Activated naive CD4-positive, alpha-beta T cell treated with anti-CD3 and anti-CD28 coated beads, Interleukin-2, amount 50 U/mL, for 24 hours (primary cell): ENCODE results near the gene HOXA3.
A peak's percentile ranks its signal among the peaks of the same experiment; 100 is the strongest.

Source experiments
- H3K27ac Mint-ChIP-seq: one replicate; pipeline ENCODE4 v1.8.0; 2021; ENCODE audit warnings: mild to moderate bottlenecking, mixed read lengths
- H3K27me3 Mint-ChIP-seq: one replicate; pipeline ENCODE4 v1.8.0; 2021; ENCODE audit warnings: mixed read lengths
- H3K36me3 Mint-ChIP-seq: one replicate; pipeline ENCODE4 v1.8.0; 2021; ENCODE audit warnings: mixed read lengths
- H3K4me1 Mint-ChIP-seq: one replicate; pipeline ENCODE4 v1.8.0; 2021; ENCODE audit warnings: mixed read lengths
- H3K4me3 Mint-ChIP-seq: one replicate; pipeline ENCODE4 v1.8.0; 2021; ENCODE audit warnings: mild to moderate bottlenecking, mixed read lengths
- H3K9me3 Mint-ChIP-seq: one replicate; pipeline ENCODE4 v1.8.0; 2021; ENCODE audit warnings: mixed read lengths

Gene HOXA3

GRCh38 chr7:27157702-27158431, 5.5 kb upstream of the HOXA3 start:
- H3K36me3 Mint-ChIP-seq, result peaks cover 3% of the 10 kb centered on the region
- H3K4me3 Mint-ChIP-seq, result no peak overlapping the region
- H3K27ac Mint-ChIP-seq, result peak overlapping the region; percentile 61
- H3K4me1 Mint-ChIP-seq, result peaks cover 50% of the 10 kb centered on the region
- peaks cover 66% of the 10 kb centered on the region for H3K27me3 Mint-ChIP-seq
- H3K9me3 Mint-ChIP-seq, result no peaks in the 10 kb centered on the region

DNA sequence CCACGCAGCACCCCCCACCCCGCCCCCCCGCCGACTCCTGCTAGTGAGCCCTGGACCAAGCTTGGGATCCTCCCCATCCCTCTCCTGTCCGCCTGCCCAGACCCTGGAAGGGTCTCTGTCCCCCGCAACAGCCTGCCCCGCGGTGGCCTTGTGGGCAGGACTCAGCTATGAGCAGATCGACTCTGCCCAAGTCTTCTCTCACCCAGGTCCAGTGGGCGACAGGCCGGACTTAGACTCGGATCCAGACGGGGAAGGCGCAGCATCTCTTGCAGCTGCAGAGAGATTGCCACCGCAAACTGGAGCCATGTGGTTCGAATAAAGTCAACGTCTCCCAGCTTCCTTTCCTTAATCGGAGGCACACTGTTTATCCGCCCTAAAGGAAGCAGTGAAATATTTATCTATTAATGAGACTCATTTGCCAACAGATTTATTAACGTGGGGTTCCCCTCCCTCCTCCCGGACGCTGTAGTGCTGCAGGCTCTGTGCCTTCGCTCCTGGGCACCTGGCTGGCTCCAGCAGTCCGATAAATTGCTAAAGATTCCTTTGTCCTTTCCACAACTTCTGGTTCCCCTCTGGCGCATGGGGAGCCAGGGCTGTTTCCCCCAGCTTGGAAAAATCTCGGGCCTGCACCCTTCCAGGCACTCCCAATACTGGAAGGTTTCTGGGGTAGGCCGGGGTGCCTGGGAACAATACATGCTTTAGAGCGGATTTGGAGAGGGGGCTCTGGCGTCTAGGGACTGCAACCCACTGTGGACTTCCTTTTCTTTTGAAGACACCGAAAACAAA, 4.7 kb upstream of the HOXA3 start:
- Mint-ChIP-seq H3K36me3 (peaks cover 3% of the 10 kb centered on the region), H3K9me3 (no peaks in the 10 kb centered on the region), H3K27ac (peak overlapping the region; percentile 61), H3K4me3 (no peak overlapping the region), H3K4me1 (peaks cover 50% of the 10 kb centered on the region), H3K27me3 (peaks cover 64% of the 10 kb centered on the region)

GRCh38 chr7:27156508-27156898, 4.1 kb upstream of the HOXA3 start, which contains the start of gene HOXA7:
Gene HOXA7, minus strand, starts transcription at chr7:27156675. Its CDS starts 130 bp downstream, at chr7:27156545.
- H3K9me3 Mint-ChIP-seq, result no peaks in the 10 kb centered on the region
- H3K36me3 Mint-ChIP-seq, result peaks cover 3% of the 10 kb centered on the region
- peak within 1 kb of the TSS; percentile 79 for H3K27ac Mint-ChIP-seq
- peak within 1 kb of the TSS; percentile 70 for H3K4me3 Mint-ChIP-seq
- H3K27me3 Mint-ChIP-seq, result peaks cover 70% of the 10 kb centered on the region
- H3K4me1 Mint-ChIP-seq, result peaks cover 56% of the 10 kb centered on the region

DNA sequence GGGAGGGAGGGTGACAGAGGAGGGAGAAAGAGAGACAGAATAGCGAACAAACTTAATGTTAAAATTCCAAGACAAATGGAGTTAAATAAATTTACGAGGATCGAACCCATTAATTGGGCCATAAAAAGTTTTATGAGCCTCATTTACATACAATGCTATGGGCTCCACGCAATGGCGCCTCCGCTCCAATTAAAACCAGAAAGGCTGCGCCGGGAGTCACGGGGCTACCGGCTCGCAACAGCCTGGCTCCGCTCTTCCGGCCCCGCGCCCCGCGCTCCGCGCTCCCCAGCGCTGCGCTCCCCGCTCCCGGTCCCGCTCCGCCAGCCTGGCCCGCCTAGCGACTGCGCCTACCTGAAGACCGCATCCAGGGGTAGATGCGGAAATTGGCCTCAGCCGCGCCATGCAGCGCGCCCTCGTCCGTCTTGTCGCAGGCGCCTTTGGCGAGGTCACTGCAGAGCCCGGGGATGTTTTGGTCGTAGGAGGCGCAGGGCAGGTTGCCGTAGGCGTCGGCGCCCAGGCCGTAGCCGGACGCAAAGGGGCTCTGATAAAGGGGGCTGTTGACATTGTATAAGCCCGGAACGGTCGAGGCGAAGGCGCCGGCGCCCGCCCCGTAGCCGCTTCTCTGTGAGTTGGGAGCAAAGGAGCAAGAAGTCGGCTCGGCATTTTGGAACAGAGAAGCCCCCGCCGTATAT, 3.6 kb upstream of the HOXA3 start:
- H3K4me1 Mint-ChIP-seq, result peaks cover 59% of the 10 kb centered on the region
- H3K4me3 Mint-ChIP-seq, result peak overlapping the region; percentile 70

DNA sequence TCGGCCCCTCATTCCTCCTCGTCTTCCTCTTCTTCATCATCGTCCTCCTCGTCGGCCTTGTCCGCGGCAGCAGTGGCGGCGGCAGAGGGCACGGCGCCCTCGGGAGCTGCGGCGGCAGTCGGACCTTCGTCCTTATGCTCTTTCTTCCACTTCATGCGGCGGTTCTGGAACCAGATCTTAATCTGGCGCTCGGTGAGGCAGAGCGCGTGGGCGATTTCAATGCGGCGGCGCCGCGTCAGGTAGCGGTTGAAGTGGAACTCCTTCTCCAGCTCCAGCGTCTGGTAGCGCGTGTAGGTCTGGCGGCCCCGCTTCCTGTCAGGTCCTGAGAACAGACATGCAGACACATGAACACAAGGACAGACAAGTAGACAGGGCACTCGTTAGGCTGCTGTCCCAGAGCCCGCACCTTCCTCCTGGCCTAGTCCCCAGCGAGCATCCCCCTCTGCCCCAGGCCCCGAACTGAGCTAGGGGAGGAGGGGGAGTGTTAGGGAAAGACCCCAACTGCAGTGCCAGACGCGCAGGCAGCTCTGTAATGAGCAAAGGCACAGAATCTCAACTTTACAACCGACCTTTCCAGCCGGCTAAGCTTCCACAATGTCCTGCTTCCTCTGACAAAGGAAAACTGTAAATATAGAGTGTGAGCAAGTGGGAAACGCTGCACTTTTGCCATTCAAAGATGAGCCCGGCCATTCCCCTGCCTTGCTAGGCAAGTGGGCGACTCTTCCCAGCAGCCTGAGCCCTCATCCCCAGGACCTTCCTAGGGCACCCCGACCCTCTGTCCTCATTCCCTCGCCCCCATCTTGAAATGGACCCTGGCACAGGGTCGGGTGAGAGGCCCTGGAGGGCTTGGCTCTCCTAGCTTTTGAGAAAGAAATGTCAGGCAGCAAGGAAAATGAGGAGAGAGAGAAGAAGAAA, 2.8 kb upstream of the HOXA3 start:
- peak overlapping the region; percentile 79 for H3K27ac Mint-ChIP-seq
- H3K27me3 Mint-ChIP-seq, result peaks cover 75% of the 10 kb centered on the region
- peaks cover 65% of the 10 kb centered on the region for H3K4me1 Mint-ChIP-seq
- no peaks in the 10 kb centered on the region for H3K9me3 Mint-ChIP-seq
- H3K4me3 Mint-ChIP-seq, result peak overlapping the region; percentile 80
- peaks cover 3% of the 10 kb centered on the region for H3K36me3 Mint-ChIP-seq

More for the DNA sequence above, 3.6 kb upstream of the HOXA3 start:
- Mint-ChIP-seq H3K27me3 (peaks cover 71% of the 10 kb centered on the region), H3K9me3 (no peaks in the 10 kb centered on the region), H3K36me3 (peaks cover 3% of the 10 kb centered on the region), H3K27ac (peak overlapping the region; percentile 79)

- Mint-ChIP-seq H3K36me3 (peaks cover 3% of the 10 kb centered on the region), H3K27ac (no peak overlapping the region), H3K4me1 (peaks cover 60% of the 10 kb centered on the region), H3K27me3 (peaks cover 75% of the 10 kb centered on the region), H3K9me3 (no peaks in the 10 kb centered on the region), H3K4me3 (peak overlapping the region; percentile 80)
Observed at GRCh38 chr7:27154369-27154768, 2.0 kb upstream of the HOXA3 start.

- H3K27me3 Mint-ChIP-seq, result peaks cover 71% of the 10 kb centered on the region
- peaks cover 58% of the 10 kb centered on the region for H3K4me1 Mint-ChIP-seq
- peaks cover 3% of the 10 kb centered on the region for H3K36me3 Mint-ChIP-seq
- H3K4me3 Mint-ChIP-seq, result peak overlapping the region; percentile 33
- H3K27ac Mint-ChIP-seq, result peak overlapping the region; percentile 72
- no peaks in the 10 kb centered on the region for H3K9me3 Mint-ChIP-seq
Observed at GRCh38 chr7:27153526-27153925, 1.1 kb upstream of the HOXA3 start.

GRCh38 chr7:27152816-27153442, 546 bp upstream of the HOXA3 start:
- Mint-ChIP-seq H3K27me3 (peaks cover 72% of the 10 kb centered on the region), H3K36me3 (peaks cover 3% of the 10 kb centered on the region), H3K27ac (no peak overlapping the region), H3K4me3 (no peak overlapping the region), H3K4me1 (peaks cover 59% of the 10 kb centered on the region), H3K9me3 (no peaks in the 10 kb centered on the region)

DNA sequence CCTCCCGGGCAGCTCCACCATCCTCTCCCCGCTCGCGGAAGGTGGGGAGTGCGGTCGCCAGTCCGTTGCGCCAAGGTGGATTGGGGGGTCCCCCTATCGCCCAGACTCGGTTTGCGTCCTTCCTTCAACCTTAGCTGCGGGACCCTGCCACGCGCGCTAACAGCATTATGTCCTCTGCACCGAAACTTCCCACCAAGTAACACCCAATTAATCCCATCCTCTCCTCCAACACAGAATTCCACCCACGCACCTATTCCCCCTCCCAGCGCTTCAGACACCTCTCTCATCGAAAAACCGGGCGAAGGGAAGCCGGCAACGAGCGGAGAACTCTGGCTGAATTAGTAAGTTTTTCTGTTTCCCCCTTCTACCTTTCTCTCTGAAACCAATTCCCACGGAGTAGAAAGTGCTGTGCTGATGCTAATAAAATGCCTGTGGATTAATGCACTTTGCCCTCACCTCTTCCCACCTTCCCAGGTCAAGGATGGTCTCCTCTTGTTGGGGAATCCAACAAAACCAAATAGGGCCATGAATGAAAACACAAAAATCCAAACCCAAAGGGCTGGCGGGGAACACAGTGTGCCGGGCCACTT, 947 bp downstream of the HOXA3 start:
- H3K9me3 Mint-ChIP-seq, result no peaks in the 10 kb centered on the region
- peak overlapping the region; percentile 80 for H3K4me3 Mint-ChIP-seq
- peaks cover 3% of the 10 kb centered on the region for H3K36me3 Mint-ChIP-seq
- peak overlapping the region; percentile 91 for H3K27ac Mint-ChIP-seq
- H3K27me3 Mint-ChIP-seq, result peaks cover 69% of the 10 kb centered on the region
- H3K4me1 Mint-ChIP-seq, result peaks cover 56% of the 10 kb centered on the region

DNA sequence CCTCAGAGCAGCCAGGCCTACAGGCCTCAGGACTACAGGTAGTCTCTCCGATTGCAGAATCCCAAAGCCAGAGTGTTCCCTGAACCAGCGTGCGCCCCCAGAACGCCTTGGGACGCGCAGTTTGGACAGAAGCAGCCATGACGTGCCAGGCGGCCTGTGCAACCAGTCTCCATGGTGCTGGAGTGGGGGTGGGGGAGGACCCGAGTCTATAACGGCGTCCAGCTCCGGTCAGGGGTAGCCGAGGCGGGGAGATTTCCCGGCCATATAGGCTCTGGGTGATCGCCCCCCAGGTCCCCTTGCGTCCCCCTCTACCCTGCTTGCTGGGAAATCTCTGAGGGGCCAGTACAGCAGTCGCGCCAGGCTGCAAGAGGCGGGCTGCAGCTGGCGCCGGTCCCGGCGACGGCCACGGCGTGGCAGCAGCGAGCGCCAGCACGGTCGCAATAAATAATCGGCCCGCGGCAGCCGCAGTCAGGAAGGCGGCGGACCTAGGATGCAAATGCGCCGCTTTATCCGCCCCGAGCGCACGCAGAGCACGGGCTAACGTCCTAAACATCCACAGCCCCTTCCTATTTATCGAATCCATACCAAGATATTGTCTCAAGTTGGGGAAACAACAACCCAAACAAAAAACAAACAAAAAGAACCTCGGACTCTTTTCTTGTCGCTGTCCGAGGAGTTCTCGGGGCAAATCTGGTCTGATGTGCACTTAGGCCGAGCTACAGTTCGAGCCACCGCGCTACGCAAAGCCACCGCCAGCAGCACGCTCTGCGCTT, 1.6 kb downstream of the HOXA3 start:
- peaks cover 50% of the 10 kb centered on the region for H3K4me1 Mint-ChIP-seq
- peak overlapping the region; percentile 80 for H3K4me3 Mint-ChIP-seq
- H3K27me3 Mint-ChIP-seq, result peaks cover 72% of the 10 kb centered on the region
- peaks cover 3% of the 10 kb centered on the region for H3K36me3 Mint-ChIP-seq
- no peaks in the 10 kb centered on the region for H3K9me3 Mint-ChIP-seq
- no peak overlapping the region for H3K27ac Mint-ChIP-seq

- no peaks in the 10 kb centered on the region for H3K9me3 Mint-ChIP-seq
- peaks cover 43% of the 10 kb centered on the region for H3K4me1 Mint-ChIP-seq
- H3K27ac Mint-ChIP-seq, result no peak overlapping the region
- H3K36me3 Mint-ChIP-seq, result peaks cover 3% of the 10 kb centered on the region
- peaks cover 69% of the 10 kb centered on the region for H3K27me3 Mint-ChIP-seq
- no peak overlapping the region for H3K4me3 Mint-ChIP-seq
Observed at GRCh38 chr7:27149842-27150567, 2.4 kb downstream of the HOXA3 start.

DNA sequence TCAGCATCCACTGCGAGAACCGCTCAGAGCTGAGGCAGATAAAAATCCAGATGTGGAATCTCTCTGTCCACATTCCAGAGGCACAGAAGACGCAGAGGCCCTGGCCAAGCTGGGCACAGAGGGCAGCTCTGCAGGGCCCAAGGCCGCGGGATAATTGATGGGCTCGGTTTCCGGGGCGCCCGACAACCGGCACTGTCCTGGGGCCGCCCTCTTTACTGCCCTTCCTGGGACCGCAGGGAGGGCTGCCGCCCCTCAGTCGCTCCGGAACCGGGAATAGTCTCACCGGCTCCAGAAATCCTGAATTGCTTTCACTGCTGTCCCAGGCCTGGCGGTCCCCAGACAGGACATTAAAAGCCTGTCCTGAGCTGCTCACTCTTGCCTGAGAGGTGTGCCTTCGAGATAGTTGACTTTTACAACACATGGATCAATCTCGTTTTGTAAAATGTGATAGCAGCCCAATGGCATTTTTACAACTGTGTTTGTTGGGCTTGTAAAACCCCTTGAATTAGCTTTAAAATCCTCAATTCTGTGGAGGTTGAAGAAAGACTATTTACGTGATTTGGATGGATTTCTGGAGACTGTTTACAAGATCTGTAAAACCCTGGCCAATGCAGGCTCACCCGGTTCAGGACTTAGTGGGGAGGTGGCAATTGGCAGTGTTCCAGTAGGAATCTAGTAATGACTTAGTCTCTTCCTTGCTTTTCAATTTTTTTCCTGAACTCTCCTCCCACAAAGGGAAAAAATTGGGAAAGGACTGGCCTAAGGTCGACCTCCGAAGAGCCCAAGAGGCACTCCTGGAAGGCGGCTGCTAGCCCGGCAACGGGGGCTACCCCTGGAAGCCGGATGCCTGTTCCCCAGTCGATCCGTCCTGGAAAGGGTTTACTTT, 3.4 kb downstream of the HOXA3 start:
- Mint-ChIP-seq H3K4me1 (peaks cover 33% of the 10 kb centered on the region), H3K4me3 (no peak overlapping the region), H3K27ac (no peak overlapping the region), H3K27me3 (peaks cover 63% of the 10 kb centered on the region), H3K36me3 (no peaks in the 10 kb centered on the region), H3K9me3 (no peaks in the 10 kb centered on the region)
